ENCODE measurements around the gene ALDH1B1.

ALDH1B1 gene

GRCh38 chr9:38439291-38439915 is 46.9 kb downstream of the ALDH1B1 start:
- no peak for DNase-seq
- no peak overlapping the region for H3K4me3 ChIP-seq (ENCODE audit: low read length)
- no CpG with 5 or more reads among the region's 3 CpGs for WGBS (ENCODE audit: extremely low coverage, insufficient coverage, low lambda C conversion rate)
- no peak overlapping the region for H3K4me2 ChIP-seq (ENCODE audit: low read length)
- H2BK120ac ChIP-seq (ENCODE audit: low read depth, low read length), result no peak overlapping the region
- no peaks in the 10 kb centered on the region for H3K27me3 ChIP-seq (ENCODE audit: insufficient read depth, low read length, poor library complexity)
- H3K79me1 ChIP-seq (ENCODE audit: low read length), result no peaks in the 10 kb centered on the region
- H2AK5ac ChIP-seq (ENCODE audit: low read length), result peak overlapping the region; percentile 18
- H3K56ac ChIP-seq (ENCODE audit: low read length), result no peak overlapping the region
- no peak overlapping the region for H4K5ac ChIP-seq (ENCODE audit: low read length)
- H3K36me3 ChIP-seq (ENCODE audit: control insufficient read depth, insufficient read depth, low read length), result no peaks in the 10 kb centered on the region
- H3K23ac ChIP-seq (ENCODE audit: low read length), result no peak overlapping the region
- H2BK5ac ChIP-seq (ENCODE audit: low read length), result no peak overlapping the region
- H3K9ac ChIP-seq (ENCODE audit: low read length), result no peak overlapping the region
- H2BK15ac ChIP-seq (replicated peaks; ENCODE audit: low read depth), result no peak overlapping the region
- no peak overlapping the region for H4K8ac ChIP-seq (ENCODE audit: low read depth, low read length)
- no peaks in the 10 kb centered on the region for H3K79me2 ChIP-seq (ENCODE audit: control insufficient read depth, insufficient read depth, low read length)
- H3K18ac ChIP-seq (ENCODE audit: low read length), result no peak overlapping the region
- H3K27ac ChIP-seq (ENCODE audit: low read depth, low read length), result no peak overlapping the region
- H3K4me1 ChIP-seq (ENCODE audit: control insufficient read depth, low read depth, low read length), result peaks cover 4% of the 10 kb centered on the region
- H3K4ac ChIP-seq (ENCODE audit: low read depth, low read length), result no peak overlapping the region

- Histone ChIP-seq H3K4me1 (ENCODE audit: control insufficient read depth, low read depth, low read length) (peaks cover 3% of the 10 kb centered on the region), H3K23ac (ENCODE audit: low read length) (no peak overlapping the region), H3K27me3 (ENCODE audit: insufficient read depth, low read length, poor library complexity) (no peaks in the 10 kb centered on the region), H2AK5ac (ENCODE audit: low read length) (no peak overlapping the region), H3K79me1 (ENCODE audit: low read length) (no peaks in the 10 kb centered on the region), H3K4ac (ENCODE audit: low read depth, low read length) (no peak overlapping the region), H2BK120ac (ENCODE audit: low read depth, low read length) (no peak overlapping the region), H2BK15ac (replicated peaks; ENCODE audit: low read depth) (no peak overlapping the region), H3K79me2 (ENCODE audit: control insufficient read depth, insufficient read depth, low read length) (no peaks in the 10 kb centered on the region), H4K5ac (ENCODE audit: low read length) (no peak overlapping the region), H3K9ac (ENCODE audit: low read length) (no peak overlapping the region), H3K36me3 (ENCODE audit: control insufficient read depth, insufficient read depth, low read length) (no peaks in the 10 kb centered on the region), H3K18ac (ENCODE audit: low read length) (no peak overlapping the region), H3K56ac (ENCODE audit: low read length) (no peak overlapping the region), H3K4me2 (ENCODE audit: low read length) (no peak overlapping the region), H4K8ac (ENCODE audit: low read depth, low read length) (no peak overlapping the region), H3K27ac (ENCODE audit: low read depth, low read length) (no peak overlapping the region), H2BK5ac (ENCODE audit: low read length) (no peak overlapping the region), H3K4me3 (ENCODE audit: low read length) (no peak overlapping the region)
- WGBS (ENCODE audit: extremely low coverage, insufficient coverage, low lambda C conversion rate), result no CpG with 5 or more reads among the region's 1 CpG
- DNase-seq, result no peak
Measured at GRCh38 chr9:38439916-38440301, 47.4 kb downstream of the ALDH1B1 start.

GRCh38 chr9:38440516-38440915 is 48.0 kb downstream of the ALDH1B1 start:
- no peak overlapping the region for H3K27ac ChIP-seq (ENCODE audit: low read depth, low read length)
- H3K23ac ChIP-seq (ENCODE audit: low read length), result no peak overlapping the region
- no peaks in the 10 kb centered on the region for H3K27me3 ChIP-seq (ENCODE audit: insufficient read depth, low read length, poor library complexity)
- no peak overlapping the region for H4K8ac ChIP-seq (ENCODE audit: low read depth, low read length)
- no peak overlapping the region for H3K4me3 ChIP-seq (ENCODE audit: low read length)
- H3K79me1 ChIP-seq (ENCODE audit: low read length), result no peaks in the 10 kb centered on the region
- no peak overlapping the region for H3K18ac ChIP-seq (ENCODE audit: low read length)
- H3K79me2 ChIP-seq (ENCODE audit: control insufficient read depth, insufficient read depth, low read length), result no peaks in the 10 kb centered on the region
- H3K4me1 ChIP-seq (ENCODE audit: control insufficient read depth, low read depth, low read length), result peaks cover 2% of the 10 kb centered on the region
- H2BK120ac ChIP-seq (ENCODE audit: low read depth, low read length), result no peak overlapping the region
- H3K4ac ChIP-seq (ENCODE audit: low read depth, low read length), result no peak overlapping the region
- no peak overlapping the region for H3K4me2 ChIP-seq (ENCODE audit: low read length)
- H4K5ac ChIP-seq (ENCODE audit: low read length), result no peak overlapping the region
- H3K9ac ChIP-seq (ENCODE audit: low read length), result no peak overlapping the region
- no peak overlapping the region for H3K56ac ChIP-seq (ENCODE audit: low read length)
- no peak for DNase-seq
- no peak overlapping the region for H2BK5ac ChIP-seq (ENCODE audit: low read length)
- WGBS (ENCODE audit: extremely low coverage, insufficient coverage, low lambda C conversion rate), result no CpG with 5 or more reads among the region's 3 CpGs
- no peak overlapping the region for H2AK5ac ChIP-seq (ENCODE audit: low read length)
- no peak overlapping the region for H2BK15ac ChIP-seq (replicated peaks; ENCODE audit: low read depth)
- no peaks in the 10 kb centered on the region for H3K36me3 ChIP-seq (ENCODE audit: control insufficient read depth, insufficient read depth, low read length)

- WGBS (ENCODE audit: extremely low coverage, insufficient coverage, low lambda C conversion rate), result no CpG with 5 or more reads among the region's 8 CpGs
- Histone ChIP-seq H3K27ac (ENCODE audit: low read depth, low read length) (no peak overlapping the region), H3K9ac (ENCODE audit: low read length) (no peak overlapping the region), H2BK15ac (replicated peaks; ENCODE audit: low read depth) (no peak overlapping the region), H4K5ac (ENCODE audit: low read length) (no peak overlapping the region), H2BK5ac (ENCODE audit: low read length) (no peak overlapping the region), H3K36me3 (ENCODE audit: control insufficient read depth, insufficient read depth, low read length) (no peaks in the 10 kb centered on the region), H3K79me2 (ENCODE audit: control insufficient read depth, insufficient read depth, low read length) (no peaks in the 10 kb centered on the region), H3K56ac (ENCODE audit: low read length) (no peak overlapping the region), H2AK5ac (ENCODE audit: low read length) (no peak overlapping the region), H3K18ac (ENCODE audit: low read length) (no peak overlapping the region), H3K4me2 (ENCODE audit: low read length) (no peak overlapping the region), H3K27me3 (ENCODE audit: insufficient read depth, low read length, poor library complexity) (no peaks in the 10 kb centered on the region), H2BK120ac (ENCODE audit: low read depth, low read length) (no peak overlapping the region), H3K79me1 (ENCODE audit: low read length) (no peaks in the 10 kb centered on the region), H3K4me1 (ENCODE audit: control insufficient read depth, low read depth, low read length) (peaks cover 2% of the 10 kb centered on the region), H3K23ac (ENCODE audit: low read length) (no peak overlapping the region), H4K8ac (ENCODE audit: low read depth, low read length) (no peak overlapping the region), H3K4ac (ENCODE audit: low read depth, low read length) (no peak overlapping the region), H3K4me3 (ENCODE audit: low read length) (no peak overlapping the region)
- no peak for DNase-seq
Measured at GRCh38 chr9:38441347-38442085, 49.0 kb downstream of the ALDH1B1 start.

GRCh38 chr9:38442473-38443096 is 50.1 kb downstream of the ALDH1B1 start:
- Histone ChIP-seq H3K56ac (ENCODE audit: low read length) (no peak overlapping the region), H3K4me2 (ENCODE audit: low read length) (no peak overlapping the region), H3K36me3 (ENCODE audit: control insufficient read depth, insufficient read depth, low read length) (no peaks in the 10 kb centered on the region), H2AK5ac (ENCODE audit: low read length) (no peak overlapping the region), H2BK120ac (ENCODE audit: low read depth, low read length) (no peak overlapping the region), H4K8ac (ENCODE audit: low read depth, low read length) (no peak overlapping the region), H3K18ac (ENCODE audit: low read length) (no peak overlapping the region), H4K5ac (ENCODE audit: low read length) (no peak overlapping the region), H3K4me3 (ENCODE audit: low read length) (no peak overlapping the region), H2BK5ac (ENCODE audit: low read length) (no peak overlapping the region), H3K23ac (ENCODE audit: low read length) (peak overlapping the region; percentile 30), H3K79me2 (ENCODE audit: control insufficient read depth, insufficient read depth, low read length) (no peaks in the 10 kb centered on the region), H3K9ac (ENCODE audit: low read length) (no peak overlapping the region), H3K79me1 (ENCODE audit: low read length) (no peaks in the 10 kb centered on the region), H3K27ac (ENCODE audit: low read depth, low read length) (no peak overlapping the region), H3K4me1 (ENCODE audit: control insufficient read depth, low read depth, low read length) (peaks cover 1% of the 10 kb centered on the region), H3K4ac (ENCODE audit: low read depth, low read length) (no peak overlapping the region), H3K27me3 (ENCODE audit: insufficient read depth, low read length, poor library complexity) (no peaks in the 10 kb centered on the region), H2BK15ac (replicated peaks; ENCODE audit: low read depth) (no peak overlapping the region)
- no CpG with 5 or more reads among the region's 8 CpGs for WGBS (ENCODE audit: extremely low coverage, insufficient coverage, low lambda C conversion rate)
- no peak for DNase-seq
